Lung (tissue), 12 donors: Measurements from ENCODE around the gene WASF2. TPM values are rescaled to one million over a fixed set of nuclear protein-coding genes. Genes with fewer than 3 reads are reported as not detected.

ENCODE experiments used
- ATAC-seq: fragments of 200-7000 bp; cut with Tn5 transposase; one replicate; pipeline ENCODE4 v1.9.1; 2020; ENCODE audit warnings: moderate number of reproducible peaks; ENCODE audit not compliant: insufficient read depth, low FRiP score
- DNase-seq, 3 donors: peaks; one replicate each; pipeline ENCODE4 v3.0.0-alpha.2; 2013 to 2017
- H3K27ac ChIP-seq, 2 donors: one replicate each; pipeline ENCODE4 v1.5.1; 2013; ENCODE audit warnings: mild to moderate bottlenecking in 2 of 2, moderate library complexity in 2 of 2, control low read depth in 1 of 2, inconsistent platforms in 1 of 2, low read depth in 1 of 2, low read length in 1 of 2
- H3K27me3 ChIP-seq, 3 donors: one replicate each; pipeline ENCODE4 v1.5.1; 2013; ENCODE audit warnings: low read length in 2 of 3; ENCODE audit not compliant: control insufficient read depth in 3 of 3, insufficient read depth in 3 of 3
- H3K36me3 ChIP-seq, 4 donors: one replicate each; pipeline ENCODE4 v1.5.1; 2013; ENCODE audit warnings: low read length in 4 of 4, mild to moderate bottlenecking in 1 of 4, moderate library complexity in 1 of 4; ENCODE audit not compliant: control insufficient read depth in 4 of 4, insufficient read depth in 4 of 4
- H3K4me1 ChIP-seq, 5 donors: one replicate each; pipeline ENCODE4 v1.5.1; 2013; ENCODE audit warnings: low read length in 5 of 5, mild to moderate bottlenecking in 2 of 5, moderate library complexity in 1 of 5; ENCODE audit not compliant: control insufficient read depth in 5 of 5, insufficient read depth in 5 of 5
- H3K4me3 ChIP-seq: one replicate; pipeline ENCODE4 v1.5.1; 2013; ENCODE audit warnings: mild to moderate bottlenecking, control low read depth, moderate library complexity
- H3K9ac ChIP-seq, 2 donors: one replicate each; pipeline ENCODE4 v1.5.1; 2013; ENCODE audit warnings: low read length in 2 of 2, control low read depth in 1 of 2; ENCODE audit not compliant: insufficient read depth in 1 of 2
- H3K9me3 ChIP-seq, 4 donors: one replicate each; pipeline ENCODE4 v1.5.1; 2013; ENCODE audit warnings: low read length in 3 of 4, mild to moderate bottlenecking in 1 of 4, moderate library complexity in 1 of 4; ENCODE audit not compliant: control insufficient read depth in 4 of 4, insufficient read depth in 3 of 4
- WGBS, 2 donors: extraction: QIAGEN DNeasy Blood & Tissue Kit; methylation state at CpG; one replicate each; pipeline ENCODE4 v1.1.7; 2013; 5-methylcytosine and 5-hydroxymethylcytosine counted together
- polyA plus RNA-seq, 2 donors: library from polyadenylated mRNA; stranded (reverse); fragments of 200-250 nt; gene quantifications; one replicate each; pipeline ENCODE4 v1.2.1, GENCODE V29; 2013
- total RNA-seq, 2 donors: library from RNA; depleted of rRNA in 1 of 2; stranded (reverse); fragments of >200 nt in 1 of 2; gene quantifications; one replicate each; pipeline ENCODE4 v1.2.1, GENCODE V29; 2014 to 2021
- TF ChIP-seq, protein P1 (sequence below): IDR thresholded peaks from 2 replicates; pipeline ENCODE4 v1.5.1; 2012; ENCODE audit warnings: mild to moderate bottlenecking; ENCODE audit errors: control extremely low read depth, extremely low read depth
- donor health status: control.
- donor health status: control.
- donor health status: Bipolar disorder and iron deficiency.
- donor health status: healthy.
- donor health status: DM: yes; HTN: yes; CAD: no.

The WASF2 gene
- total and polyA plus RNA-seq, 4 donors = 27.3 to 136 (median 49.5) TPM

DNA sequence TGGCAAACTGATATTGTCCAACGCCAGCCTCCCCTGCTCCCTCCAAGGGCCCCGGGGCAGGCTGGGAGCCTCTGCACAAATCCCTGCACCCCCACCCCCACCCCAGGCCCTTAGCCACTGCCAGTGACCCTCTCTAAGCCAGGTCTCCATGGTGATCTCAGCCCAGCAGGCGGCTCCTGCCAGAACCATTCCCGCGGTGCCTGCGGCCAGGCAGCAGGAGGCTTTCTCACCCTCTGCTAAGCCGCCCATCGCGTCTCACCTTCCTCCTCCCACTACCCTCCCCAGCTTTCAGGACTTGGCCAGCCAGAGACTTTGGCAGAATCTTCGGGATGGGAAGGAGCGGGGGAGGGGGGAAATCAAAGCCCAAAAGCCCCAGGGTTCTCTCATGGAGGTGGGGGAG is 46.8 kb upstream of the WASF2 start:
- DNase-seq (peak; percentile 87 to 94 (median 88)), ATAC-seq (peak; percentile 10)
- no peaks in the 10 kb centered on the region for H3K9me3 ChIP-seq
- WGBS, 2 donors = 55 to 62% methylated on average over 11 of the region's 11 CpGs
- peaks cover 2 to 13% (median 8%) of the 10 kb centered on the region in 4 donors for H3K36me3 ChIP-seq
- TF ChIP-seq, protein P1, sequence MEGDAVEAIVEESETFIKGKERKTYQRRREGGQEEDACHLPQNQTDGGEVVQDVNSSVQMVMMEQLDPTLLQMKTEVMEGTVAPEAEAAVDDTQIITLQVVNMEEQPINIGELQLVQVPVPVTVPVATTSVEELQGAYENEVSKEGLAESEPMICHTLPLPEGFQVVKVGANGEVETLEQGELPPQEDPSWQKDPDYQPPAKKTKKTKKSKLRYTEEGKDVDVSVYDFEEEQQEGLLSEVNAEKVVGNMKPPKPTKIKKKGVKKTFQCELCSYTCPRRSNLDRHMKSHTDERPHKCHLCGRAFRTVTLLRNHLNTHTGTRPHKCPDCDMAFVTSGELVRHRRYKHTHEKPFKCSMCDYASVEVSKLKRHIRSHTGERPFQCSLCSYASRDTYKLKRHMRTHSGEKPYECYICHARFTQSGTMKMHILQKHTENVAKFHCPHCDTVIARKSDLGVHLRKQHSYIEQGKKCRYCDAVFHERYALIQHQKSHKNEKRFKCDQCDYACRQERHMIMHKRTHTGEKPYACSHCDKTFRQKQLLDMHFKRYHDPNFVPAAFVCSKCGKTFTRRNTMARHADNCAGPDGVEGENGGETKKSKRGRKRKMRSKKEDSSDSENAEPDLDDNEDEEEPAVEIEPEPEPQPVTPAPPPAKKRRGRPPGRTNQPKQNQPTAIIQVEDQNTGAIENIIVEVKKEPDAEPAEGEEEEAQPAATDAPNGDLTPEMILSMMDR = no peak
- peak overlapping the region; percentile 58 to 67 for H3K27ac ChIP-seq
- H3K9ac ChIP-seq = peak overlapping the region in 1 of 2 donors; percentile 4
- peaks cover 8 to 29% (median 15%) of the 10 kb centered on the region in 5 donors for H3K4me1 ChIP-seq
- no peak overlapping the region for H3K4me3 ChIP-seq
- no peaks in the 10 kb centered on the region for H3K27me3 ChIP-seq

DNA sequence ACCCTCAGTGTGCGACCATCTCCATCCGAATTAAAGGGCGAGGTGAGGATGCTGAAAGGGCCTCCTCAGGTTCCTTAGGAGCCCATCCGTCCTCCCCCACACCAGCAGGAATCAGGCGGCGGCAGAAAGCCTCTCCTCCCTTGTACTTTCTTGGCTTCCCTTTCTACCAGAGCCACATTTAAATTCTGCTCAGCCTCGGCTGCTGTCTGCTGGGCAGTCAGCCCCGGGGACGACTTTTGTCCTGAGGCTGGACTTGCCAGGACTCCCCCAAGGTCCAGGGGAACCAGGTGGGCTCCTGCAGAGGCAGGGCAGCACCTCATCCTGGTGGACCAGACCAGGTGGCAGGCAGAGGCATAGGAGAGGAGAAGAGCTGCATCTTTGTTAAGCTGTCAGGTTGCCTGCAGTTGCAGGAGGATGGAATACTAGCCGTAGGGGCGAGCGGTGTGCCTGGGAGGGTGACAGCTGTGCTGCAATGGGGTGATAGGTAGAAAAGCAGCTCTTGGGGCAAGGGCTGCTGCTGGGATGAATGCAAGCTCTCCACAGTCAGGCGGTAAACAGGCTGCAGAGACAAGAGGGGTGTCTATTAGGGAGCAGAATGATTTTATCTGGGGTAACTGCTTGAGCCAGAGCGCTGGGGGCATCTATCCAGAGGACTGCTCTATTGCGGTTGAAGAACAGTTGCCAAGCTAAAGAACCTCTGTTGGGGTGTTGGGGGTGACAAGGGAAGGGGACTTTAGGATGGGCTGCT is 46.2 kb upstream of the WASF2 start:
- peak overlapping the region in 1 of 2 donors; percentile 34 for H3K9ac ChIP-seq
- peaks cover 8 to 29% (median 15%) of the 10 kb centered on the region in 5 donors for H3K4me1 ChIP-seq
- WGBS, 2 donors = 78 to 90% methylated on average over 15 of the region's 15 CpGs
- H3K4me3 ChIP-seq = no peak overlapping the region
- H3K36me3 ChIP-seq = peaks cover 2 to 13% (median 8%) of the 10 kb centered on the region in 4 donors
- H3K27ac ChIP-seq = peak overlapping the region; percentile 58 to 67
- DNase-seq (no peak), ATAC-seq (no peak)
- TF ChIP-seq, protein P1 = no peak
- H3K9me3 ChIP-seq = no peaks in the 10 kb centered on the region
- no peaks in the 10 kb centered on the region for H3K27me3 ChIP-seq

DNA sequence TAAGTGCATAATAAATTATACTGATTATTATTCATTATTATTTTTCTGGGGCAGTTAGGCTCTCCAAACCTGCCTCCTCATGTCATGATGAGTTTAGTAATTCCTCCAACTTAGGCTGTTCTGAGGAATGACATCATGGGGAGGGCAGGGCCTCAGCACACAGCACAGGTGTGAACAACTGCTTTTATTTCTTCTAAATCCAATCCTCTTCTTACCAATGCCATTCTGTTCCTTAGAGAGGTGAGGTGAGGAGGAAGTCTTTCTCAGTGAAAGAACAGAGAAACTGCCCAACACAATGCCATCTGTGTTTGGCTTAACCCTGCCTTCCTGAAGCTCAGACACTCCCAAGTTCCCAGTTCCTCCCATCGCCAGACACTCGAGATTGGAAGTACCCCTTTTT is 45.4 kb upstream of the WASF2 start:
- Histone ChIP-seq H3K9ac (peak overlapping the region in 1 of 2 donors; percentile 34), H3K4me3 (no peak overlapping the region), H3K36me3 (peaks cover 2 to 13% (median 8%) of the 10 kb centered on the region in 4 donors), H3K27me3 (no peaks in the 10 kb centered on the region), H3K4me1 (peaks cover 8 to 29% (median 15%) of the 10 kb centered on the region in 5 donors), H3K27ac (peak overlapping the region in 1 of 2 donors; percentile 32), H3K9me3 (no peaks in the 10 kb centered on the region)
- DNase-seq (no peak), ATAC-seq (no peak)
- 16 to 31% methylated on average over 2 of the region's 2 CpGs for WGBS, 2 donors
- TF ChIP-seq, protein P1 = no peak
